GM19452 (cell line): Measurements from ENCODE around the gene ZNF397.
"Not testable (repeated sequence)": the region's sequence is repeated elsewhere in the genome, so short reads cannot be mapped to it uniquely, and the experiment has no call there.

Experiments used
- ATAC-seq: cut with Tn5 transposase; IDR thresholded peaks from one replicate; pipeline ENCODE4 v1.9.1; 2021; ENCODE audit not compliant: unreplicated experiment

Gene ZNF397

GRCh38 chr18:35240664-35241447, at the start of gene ZNF397:
Gene ZNF397, plus strand, starts transcription at chr18:35241034. Its CDS starts 1,437 bp downstream, at chr18:35242471.
- peak; percentile 97 for ATAC-seq

GRCh38 chr18:35191698-35192025, 49.2 kb upstream of the ZNF397 start:
- ATAC-seq: no peak

DNA sequence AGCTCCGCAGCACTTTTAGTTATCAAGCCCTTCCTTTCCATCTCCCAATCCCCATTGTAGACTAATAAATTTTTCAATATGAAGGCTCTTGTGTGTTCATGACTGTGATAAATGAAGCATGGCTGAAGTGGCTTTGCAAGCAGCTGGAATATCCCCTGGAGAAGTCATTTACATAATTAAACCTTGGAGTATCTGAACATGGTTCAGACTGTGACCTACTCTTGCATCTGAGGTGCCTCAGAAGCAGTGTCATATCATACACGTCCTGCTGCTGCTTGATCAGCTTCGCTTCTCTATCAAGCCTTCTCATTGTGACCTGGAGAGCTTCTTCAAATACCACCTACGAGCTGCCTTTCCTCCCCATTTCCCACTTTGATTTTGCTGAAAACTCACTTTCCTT, 48.4 kb upstream of the ZNF397 start:
- no peak for ATAC-seq

- ATAC-seq: no peak
Observed at GRCh38 chr18:35193316-35193715, 47.5 kb upstream of the ZNF397 start.

DNA sequence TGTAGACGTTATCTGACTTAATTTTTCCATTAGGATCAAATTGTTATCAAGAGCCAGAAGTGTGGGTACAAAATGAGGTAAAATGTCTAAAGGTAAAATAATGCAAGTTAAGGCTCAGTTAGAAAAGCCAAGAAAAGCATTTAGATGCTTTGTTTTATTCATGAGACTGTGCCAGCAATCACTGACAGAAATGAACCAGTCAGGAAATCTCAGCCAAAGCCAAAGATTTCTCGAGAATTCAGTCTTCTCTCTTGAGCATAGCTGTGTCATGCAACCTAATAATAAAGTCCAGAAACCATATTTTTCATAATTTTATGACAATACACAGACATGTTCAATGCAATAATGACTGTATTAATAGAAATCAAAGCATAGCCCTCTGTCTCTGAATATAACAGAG, 43.5 kb upstream of the ZNF397 start:
- ATAC-seq: no peak

GRCh38 chr18:35201256-35201931, 39.4 kb upstream of the ZNF397 start:
- ATAC-seq: no peak

GRCh38 chr18:35203067-35203466, 37.8 kb upstream of the ZNF397 start:
- no peak for ATAC-seq

- no peak for ATAC-seq
Observed at GRCh38 chr18:35205199-35205712, 35.6 kb upstream of the ZNF397 start.

GRCh38 chr18:35205746-35206458, 34.9 kb upstream of the ZNF397 start:
- not testable (repeated sequence) for ATAC-seq

DNA sequence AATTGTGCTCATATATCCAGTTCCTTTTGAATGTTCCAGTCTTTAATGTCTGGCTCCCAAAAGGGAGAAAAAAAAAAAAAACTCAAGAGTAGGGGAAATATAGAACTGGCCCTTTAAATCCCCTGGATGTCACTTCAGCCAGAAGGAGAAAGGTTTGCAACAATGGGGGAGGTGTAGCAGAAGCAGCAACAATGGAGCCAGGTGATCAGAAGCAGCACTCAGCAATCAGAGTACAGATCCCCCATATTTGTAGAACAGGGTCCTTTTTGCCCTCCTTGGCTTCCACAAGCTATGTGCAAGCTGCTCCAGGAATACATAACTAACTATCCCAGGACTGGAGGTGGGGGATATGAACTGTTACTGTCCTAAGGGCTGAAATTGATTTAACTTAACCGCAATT, 25.8 kb upstream of the ZNF397 start:
- ATAC-seq: no peak

- ATAC-seq: not testable (repeated sequence)
Observed at GRCh38 chr18:35216611-35217010, 24.2 kb upstream of the ZNF397 start.

GRCh38 chr18:35219331-35219730, 21.5 kb upstream of the ZNF397 start:
- ATAC-seq: not testable (repeated sequence)

GRCh38 chr18:35220424-35220823, 20.4 kb upstream of the ZNF397 start:
- ATAC-seq: no peak

DNA sequence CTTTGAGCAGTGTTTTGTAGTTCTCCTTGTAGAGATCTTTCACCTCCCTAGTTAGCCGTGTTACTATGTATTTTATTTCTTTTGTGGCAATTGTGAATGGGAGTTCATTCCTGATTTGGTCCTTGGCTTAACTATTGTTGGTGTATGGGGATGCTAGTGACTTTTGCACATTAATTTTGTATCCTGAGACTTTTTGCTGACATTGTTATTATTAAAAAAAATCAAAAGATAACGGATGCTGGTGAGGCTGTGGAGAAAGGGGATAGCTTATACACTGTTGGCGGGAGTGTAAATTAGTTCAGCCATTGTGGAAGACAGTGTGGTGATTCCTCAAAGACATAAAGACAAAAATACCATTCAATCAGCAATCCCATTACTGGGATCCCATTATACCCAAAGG, 17.0 kb upstream of the ZNF397 start:
- ATAC-seq: no peak

DNA sequence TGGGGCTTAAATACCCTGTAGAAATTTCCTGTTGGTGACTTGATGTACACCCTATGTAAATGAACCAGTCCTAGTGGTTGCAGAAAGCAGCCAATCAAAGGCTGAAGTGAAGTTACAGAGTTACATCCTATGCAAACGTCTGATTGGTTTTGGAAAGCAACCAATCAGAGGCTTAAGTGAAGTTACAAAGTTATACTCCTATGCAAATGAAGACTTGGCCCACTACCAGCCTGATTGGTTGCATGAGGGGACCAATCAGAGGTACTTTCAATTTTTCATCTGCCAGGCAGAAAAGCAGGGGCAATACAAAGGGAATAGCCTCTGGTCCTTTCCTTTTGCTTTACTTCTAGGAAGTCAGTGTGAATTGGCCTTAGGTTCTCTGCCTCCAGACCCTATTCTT, 13.6 kb upstream of the ZNF397 start:
- ATAC-seq: no peak

DNA sequence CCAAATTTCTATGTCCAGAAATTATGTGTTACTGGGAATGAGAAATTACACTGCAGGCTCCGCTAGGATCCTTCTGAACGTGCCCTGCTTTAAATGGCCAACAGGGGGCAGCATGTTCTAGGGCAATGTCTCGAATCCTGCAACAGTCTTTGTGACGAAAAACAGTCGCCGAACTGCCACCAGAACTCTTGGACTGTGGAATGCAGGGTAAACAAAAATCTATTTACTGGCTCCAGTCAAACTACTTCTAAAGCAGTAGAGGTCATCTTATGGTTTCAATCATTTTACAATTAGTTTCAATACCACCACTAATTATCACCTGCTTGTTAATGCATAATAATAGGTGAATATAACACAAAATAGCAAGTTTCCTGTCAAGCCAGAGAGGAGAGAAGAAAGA, 9.8 kb upstream of the ZNF397 start:
- ATAC-seq: peak; percentile 85

DNA sequence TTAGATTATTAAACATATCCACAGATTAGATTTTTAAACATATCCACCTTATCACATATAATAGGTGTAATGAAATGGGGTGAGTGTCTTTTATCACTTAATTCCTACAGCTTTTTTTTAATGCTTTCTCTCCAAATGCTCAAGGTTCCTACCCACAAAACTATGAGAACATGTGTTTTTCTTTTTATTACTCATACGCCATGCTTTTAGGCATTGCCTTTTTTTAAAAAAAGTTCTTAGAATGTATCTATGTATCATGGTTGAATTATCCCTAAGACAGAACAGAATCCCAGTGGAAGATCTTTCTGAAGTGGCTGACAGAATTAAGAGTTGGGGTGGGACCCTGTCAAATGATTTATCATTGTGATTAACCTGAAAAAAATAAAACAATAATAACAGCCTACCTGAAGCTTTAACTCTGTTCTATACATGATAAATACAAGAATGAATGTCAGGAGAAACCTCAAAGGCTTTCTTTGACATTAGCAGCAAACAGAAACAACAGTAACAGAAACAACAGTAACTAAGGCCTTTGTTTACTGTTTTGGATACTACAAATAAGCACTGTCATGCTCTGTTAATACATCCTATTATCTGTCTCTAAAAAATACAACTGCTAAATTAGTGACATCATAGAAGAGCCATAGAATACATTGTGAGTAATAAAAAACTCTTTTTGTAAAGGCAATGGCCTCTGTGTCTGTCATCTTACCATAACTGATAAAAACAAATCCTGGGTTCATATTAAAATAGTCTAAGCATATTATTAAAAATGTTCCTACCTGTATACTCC, 4.1 kb upstream of the ZNF397 start:
- ATAC-seq: no peak

GRCh38 chr18:35239314-35239713, 1.5 kb upstream of the ZNF397 start:
- ATAC-seq: no peak

DNA sequence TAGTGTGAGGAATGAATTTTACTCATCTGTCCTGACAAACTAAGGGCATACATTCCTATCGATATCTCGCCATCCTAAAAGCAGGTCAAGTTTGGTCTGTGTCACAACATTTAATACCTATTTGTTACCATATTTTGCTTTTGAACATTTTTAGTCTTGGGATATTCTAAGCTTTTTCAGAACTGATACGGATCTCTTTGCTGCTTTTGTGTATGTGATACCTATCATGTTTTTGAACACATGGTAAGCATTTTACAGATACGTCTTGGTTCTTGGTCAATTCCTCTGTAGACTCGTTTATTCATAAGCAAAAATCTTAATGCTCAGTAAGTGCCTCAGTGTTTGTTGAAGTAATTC, 592 bp downstream of the ZNF397 start:
- ATAC-seq: no peak

DNA sequence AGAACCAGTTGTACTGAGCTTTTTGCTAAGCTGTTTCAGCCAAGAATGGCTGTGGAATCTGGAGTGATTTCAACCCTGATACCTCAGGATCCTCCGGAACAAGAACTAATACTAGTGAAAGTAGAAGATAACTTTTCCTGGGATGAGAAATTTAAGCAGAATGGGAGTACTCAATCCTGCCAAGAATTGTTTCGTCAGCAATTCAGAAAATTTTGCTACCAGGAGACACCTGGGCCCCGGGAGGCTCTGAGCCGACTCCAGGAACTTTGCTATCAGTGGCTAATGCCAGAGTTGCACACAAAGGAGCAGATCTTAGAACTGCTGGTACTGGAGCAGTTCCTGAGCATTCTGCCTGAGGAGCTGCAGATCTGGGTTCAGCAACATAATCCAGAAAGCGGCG, 1.6 kb downstream of the ZNF397 start:
- ATAC-seq: no peak

DNA sequence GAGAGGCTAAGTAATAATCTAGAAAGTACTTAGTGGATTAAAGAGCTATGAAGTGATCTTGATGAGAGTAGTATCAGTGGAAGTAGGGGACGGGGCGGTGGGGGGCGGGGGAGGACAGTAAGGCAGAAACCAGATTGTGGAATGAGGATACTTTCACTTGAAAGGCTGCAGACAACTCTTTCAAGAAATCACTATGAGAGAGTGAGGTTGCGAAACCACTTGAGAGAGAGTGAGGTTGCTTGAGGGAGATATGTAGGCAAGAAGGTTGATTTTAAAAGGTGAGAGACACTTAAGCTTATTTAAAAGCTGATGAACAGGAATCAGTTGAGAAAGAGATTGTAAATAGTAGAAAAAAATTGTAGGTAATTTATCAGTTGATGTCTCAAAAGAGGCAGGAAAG, 3.8 kb downstream of the ZNF397 start:
- ATAC-seq: no peak
